NCI-H1436 (cell line): ENCODE data around the gene MITD1.
"Not testable (repeated sequence)": the region's sequence is repeated elsewhere in the genome, so short reads cannot be mapped to it uniquely, and the experiment has no call there.

Experiments
- DNase-seq: peaks from one replicate; lab custom pipeline; 2025; lab: John Stamatoyannopoulos, UW

Gene MITD1

GRCh38 chr2:99154643-99155536 is 26.0 kb downstream of the MITD1 start, which contains the start of the genes LIPT1 and TSGA10:
LIPT1 (plus strand) TSS chr2:99154967; CDS start chr2:99161958, 6,991 bp downstream.
TSGA10 (minus strand) TSS chr2:99154942; CDS start chr2:99109439, 45,503 bp downstream.
- DNase-seq, result peak; percentile 90

GRCh38 chr2:99153921-99154604 is 26.8 kb downstream of the MITD1 start:
- no peak for DNase-seq

DNA sequence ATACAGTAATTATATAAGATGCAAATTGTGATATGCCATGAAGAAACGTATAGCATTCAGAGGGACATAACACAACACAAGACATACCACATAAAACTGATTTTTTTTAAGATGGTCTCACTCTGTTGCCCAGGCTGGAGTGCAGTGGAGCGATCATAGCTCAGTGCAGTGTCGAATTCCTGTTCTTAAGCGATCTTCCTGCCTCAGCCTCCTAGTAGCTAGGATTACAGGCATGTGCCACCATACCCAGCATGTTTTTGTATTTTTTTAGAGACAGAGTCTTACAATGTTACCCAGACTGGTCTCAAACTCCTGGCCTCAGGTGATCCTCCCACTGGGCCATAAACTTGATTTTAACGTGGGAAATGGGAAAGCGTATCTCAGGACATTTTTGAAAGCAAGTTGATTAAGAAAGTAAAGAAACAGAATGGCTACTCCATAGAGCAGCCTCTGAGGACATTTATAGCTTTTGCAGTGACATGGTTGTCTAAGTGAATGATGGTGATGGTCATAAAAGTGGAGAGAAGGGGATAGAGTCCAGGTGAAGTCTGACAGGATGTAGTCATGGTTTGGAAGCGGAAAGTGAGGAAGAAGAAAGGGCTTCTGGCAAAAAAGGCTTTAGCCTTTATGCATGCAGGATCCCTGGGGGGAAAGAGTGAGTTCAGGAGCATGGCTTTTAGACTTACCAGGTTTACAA is 28.5 kb downstream of the MITD1 start:
- DNase-seq, result no peak

- no peak for DNase-seq
These were observed 30.2 kb downstream of the MITD1 start for GRCh38 chr2:99150706-99151105.

DNA sequence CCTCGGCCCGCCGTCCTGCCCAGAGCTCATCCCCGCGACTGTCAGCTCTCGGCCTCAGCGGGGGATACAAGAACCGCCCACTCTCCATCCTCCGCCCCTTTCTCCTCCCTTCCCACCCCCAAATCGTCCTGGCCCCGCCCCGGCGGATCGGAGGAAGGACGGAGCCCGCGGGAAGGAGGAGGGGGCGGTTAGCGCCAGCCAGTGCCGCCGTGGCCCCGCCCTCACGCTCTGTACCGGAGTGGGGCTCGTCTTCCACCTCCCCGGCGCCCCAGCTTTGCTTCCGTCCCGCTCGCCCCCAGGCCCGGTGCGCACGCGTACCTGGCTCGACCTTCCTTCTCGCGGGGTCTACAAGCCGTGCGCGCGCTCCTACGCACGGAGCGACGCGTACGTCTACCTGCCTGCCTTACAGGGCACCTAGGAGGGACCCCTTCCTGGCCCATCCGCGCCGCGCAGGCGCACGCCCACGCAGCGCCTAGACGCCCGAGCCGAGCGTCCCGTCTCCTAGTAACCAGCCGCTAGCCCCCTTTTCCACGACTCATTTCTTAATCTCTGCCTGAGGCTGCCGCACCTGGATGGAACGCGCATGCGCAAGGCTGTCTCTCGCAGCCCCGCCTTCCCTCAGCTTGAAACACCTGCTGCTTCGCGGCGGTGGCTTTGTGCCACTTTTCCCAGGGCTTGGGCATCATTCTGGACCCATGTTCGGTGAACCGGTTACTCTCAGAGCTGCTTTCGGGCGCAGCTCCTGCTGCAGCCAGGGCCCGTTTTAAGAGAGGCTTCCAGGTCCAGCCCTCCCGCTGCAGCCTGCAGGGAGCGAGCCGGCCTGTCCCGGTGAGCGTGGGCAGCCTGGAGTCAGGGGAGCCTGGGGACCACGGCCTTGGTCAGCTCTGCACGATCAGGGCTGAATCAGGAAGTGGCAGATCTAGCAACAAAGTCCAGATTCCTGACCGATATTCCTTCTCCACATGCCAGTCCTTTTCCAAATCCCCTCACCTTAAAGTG is 39.4 kb downstream of the MITD1 start, which contains the start of gene C2orf15:
TSS of gene C2orf15 (plus strand) at position 598 of the 999 bp plus-strand sequence. CDS start 8,852 bp downstream, outside the sequence.
- peak; percentile 97 for DNase-seq

DNA sequence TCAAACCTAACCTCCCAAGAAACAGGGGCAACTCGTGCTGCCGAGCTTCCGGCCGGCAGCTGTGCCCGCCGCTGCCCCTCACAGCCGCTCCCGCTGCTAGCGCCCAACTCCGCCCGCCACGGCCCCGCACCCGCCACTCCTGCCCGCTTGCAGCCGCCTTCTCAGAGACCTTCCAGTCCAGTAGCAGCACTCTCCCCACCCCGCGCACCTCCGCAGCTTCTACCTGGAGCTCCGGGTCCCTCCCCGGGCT is 40.1 kb downstream of the MITD1 start:
- DNase-seq, result no peak

DNA sequence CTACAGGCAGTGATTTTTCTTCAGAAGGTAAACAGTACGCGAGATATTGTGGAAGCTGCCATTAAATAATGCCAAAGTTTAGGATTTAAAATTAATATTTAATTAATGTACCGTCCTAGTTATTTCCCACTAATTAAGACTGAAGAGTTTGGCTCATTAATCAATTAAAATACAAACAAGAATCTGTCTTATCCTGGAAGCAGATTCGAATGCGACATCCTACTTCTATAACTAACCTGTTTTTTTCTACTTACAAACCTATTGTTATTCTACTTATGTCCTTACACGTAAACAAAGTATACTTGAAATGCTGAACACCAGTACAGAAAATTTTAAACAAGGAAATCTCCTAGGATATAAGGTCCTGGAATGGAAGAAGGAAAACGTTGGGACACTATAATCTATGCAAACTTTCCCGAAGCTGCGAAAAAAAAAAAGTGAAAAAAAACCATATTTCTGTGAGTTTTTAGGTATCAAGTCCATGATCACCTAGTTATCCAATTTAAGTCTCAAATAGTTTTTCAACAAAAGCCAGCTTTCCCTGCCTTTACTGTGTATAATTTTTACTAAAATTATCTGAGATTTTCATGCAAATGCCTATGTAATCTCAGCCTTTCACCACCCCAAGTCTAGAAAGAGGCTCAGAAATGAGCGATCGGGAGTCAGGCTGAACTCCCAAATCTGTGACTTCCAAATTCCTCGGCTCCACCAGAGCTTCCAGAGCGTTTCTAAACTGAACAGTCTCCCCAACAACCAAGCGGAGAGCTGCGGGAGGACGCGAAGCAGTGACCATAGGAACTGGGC is 40.6 kb downstream of the MITD1 start:
- peak; percentile 2 for DNase-seq

GRCh38 chr2:99139003-99139402 is 41.9 kb downstream of the MITD1 start:
- no peak for DNase-seq

- DNase-seq, result not testable (repeated sequence)
These were observed 45.8 kb downstream of the MITD1 start for GRCh38 chr2:99135044-99135556.

DNA sequence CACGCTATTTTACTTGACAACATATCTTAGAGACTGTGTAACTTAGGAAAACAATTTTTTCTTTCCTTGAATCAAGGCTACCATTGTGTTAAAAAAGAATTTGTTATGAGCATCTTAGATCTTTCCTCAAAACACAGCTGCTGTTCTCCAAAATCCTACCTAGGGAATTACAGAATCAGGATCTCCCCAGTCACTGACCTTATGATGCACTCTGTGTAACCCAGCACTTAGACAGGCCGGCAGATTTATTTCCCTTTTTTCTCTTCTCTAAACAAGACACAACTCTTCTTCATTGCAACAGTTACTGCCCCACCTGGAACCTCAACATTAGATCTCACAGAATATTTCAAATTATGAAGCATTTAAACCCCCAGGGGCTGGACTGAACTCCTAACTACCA is 52.9 kb downstream of the MITD1 start:
- no peak for DNase-seq
